Nephron progenitor cell (in vitro differentiated cells): ENCODE results near the gene GABRB2.

Experiments used
- DNase-seq: peaks from one replicate; pipeline ENCODE4 v3.0.0; 2021
- H3K27ac Mint-ChIP-seq: 2 replicates; pipeline ENCODE4 v1.8.0; 2021; ENCODE audit warnings: mild to moderate bottlenecking, moderate library complexity, mixed read lengths
- H3K27me3 Mint-ChIP-seq: 2 replicates; pipeline ENCODE4 v1.8.0; 2021; ENCODE audit warnings: mild to moderate bottlenecking, low read depth, mixed read lengths; ENCODE audit not compliant: poor library complexity
- H3K36me3 Mint-ChIP-seq: 2 replicates; pipeline ENCODE4 v1.8.0; 2021; ENCODE audit warnings: low read depth, mixed read lengths
- H3K4me1 Mint-ChIP-seq: 2 replicates; pipeline ENCODE4 v1.8.0; 2021; ENCODE audit warnings: mixed read lengths
- H3K4me3 Mint-ChIP-seq: 2 replicates; pipeline ENCODE4 v1.8.0; 2021; ENCODE audit warnings: mild to moderate bottlenecking, moderate library complexity, mixed read lengths
- H3K9me3 Mint-ChIP-seq: 2 replicates; pipeline ENCODE4 v1.8.0; 2021; ENCODE audit warnings: mild to moderate bottlenecking, moderate library complexity, mixed read lengths
- TF ChIP-seq, protein P1 (sequence below): fragments of 200-600 bp; sonication (generic); IDR thresholded peaks from 2 replicates; pipeline ENCODE4 v1.5.0; 2021; ENCODE audit warnings: antibody characterized with exemption

The GABRB2 gene

DNA sequence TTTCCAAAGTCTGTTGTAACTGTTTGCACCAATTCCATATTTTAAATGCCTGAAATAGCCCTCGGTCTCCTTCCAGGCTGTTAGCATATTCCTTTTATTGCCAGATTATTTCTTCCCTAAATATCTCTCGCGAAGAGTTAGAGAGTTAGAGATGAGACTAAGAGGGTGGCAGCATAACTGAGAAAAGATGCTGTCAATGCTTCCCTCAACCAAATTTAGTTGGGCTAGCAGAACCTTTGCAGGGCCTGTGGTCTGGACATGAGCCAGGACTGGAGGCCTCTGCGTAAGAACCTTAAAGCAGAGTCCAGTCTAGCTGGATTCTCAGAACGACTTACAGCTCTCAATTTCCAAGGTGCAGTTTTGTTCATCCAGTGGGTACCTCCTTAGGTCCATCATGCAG, 135.9 kb downstream of the GABRB2 start:
- TF ChIP-seq, protein P1, sequence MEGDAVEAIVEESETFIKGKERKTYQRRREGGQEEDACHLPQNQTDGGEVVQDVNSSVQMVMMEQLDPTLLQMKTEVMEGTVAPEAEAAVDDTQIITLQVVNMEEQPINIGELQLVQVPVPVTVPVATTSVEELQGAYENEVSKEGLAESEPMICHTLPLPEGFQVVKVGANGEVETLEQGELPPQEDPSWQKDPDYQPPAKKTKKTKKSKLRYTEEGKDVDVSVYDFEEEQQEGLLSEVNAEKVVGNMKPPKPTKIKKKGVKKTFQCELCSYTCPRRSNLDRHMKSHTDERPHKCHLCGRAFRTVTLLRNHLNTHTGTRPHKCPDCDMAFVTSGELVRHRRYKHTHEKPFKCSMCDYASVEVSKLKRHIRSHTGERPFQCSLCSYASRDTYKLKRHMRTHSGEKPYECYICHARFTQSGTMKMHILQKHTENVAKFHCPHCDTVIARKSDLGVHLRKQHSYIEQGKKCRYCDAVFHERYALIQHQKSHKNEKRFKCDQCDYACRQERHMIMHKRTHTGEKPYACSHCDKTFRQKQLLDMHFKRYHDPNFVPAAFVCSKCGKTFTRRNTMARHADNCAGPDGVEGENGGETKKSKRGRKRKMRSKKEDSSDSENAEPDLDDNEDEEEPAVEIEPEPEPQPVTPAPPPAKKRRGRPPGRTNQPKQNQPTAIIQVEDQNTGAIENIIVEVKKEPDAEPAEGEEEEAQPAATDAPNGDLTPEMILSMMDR: no peak
- Mint-ChIP-seq H3K27me3 (no peaks in the 10 kb centered on the region), H3K4me1 (no peaks in the 10 kb centered on the region), H3K27ac (no peak overlapping the region), H3K4me3 (no peak overlapping the region), H3K9me3 (no peaks in the 10 kb centered on the region), H3K36me3 (no peaks in the 10 kb centered on the region)
- no peak for DNase-seq

DNA sequence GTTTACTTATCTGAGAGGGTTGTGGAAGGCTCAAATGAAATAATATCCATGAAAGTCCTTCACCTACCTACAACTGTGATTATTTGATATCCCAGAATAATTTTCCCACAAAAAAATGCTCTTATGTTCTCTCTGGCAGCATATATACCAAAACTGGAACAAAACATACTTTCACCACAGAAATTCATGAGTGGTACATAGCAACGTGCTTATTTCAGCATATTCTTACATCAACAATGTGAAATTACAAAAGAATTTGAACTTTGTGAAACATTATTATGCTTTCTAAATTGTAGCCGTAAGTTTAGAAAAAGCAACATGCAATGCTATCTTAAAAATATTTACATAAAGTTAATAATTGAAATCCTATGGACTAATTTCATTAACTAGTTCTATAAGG, 137.1 kb downstream of the GABRB2 start:
- no peak overlapping the region for H3K27ac Mint-ChIP-seq
- H3K4me1 Mint-ChIP-seq: no peaks in the 10 kb centered on the region
- no peaks in the 10 kb centered on the region for H3K36me3 Mint-ChIP-seq
- no peaks in the 10 kb centered on the region for H3K27me3 Mint-ChIP-seq
- no peaks in the 10 kb centered on the region for H3K9me3 Mint-ChIP-seq
- no peak overlapping the region for H3K4me3 Mint-ChIP-seq
- TF ChIP-seq, protein P1: no peak
- DNase-seq: no peak

DNA sequence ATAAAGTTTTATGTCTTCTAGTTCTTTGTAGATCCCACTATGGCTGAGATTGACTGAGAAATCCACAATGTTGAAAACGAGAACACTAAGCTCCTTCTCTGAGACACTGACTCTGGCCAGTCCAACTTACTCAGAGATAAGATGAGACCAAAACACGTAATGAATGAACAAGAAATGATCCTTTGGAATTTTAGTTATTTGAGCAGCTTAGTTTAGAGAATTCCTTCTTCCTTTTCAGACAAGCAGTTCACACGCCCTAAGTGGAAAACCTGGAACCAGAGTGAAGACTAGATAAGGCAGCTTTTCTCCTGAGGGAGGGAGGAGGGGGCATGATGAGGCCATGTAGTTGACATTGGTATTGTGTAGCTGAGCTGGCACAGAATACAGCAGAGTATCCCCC, 139.6 kb downstream of the GABRB2 start:
- Mint-ChIP-seq H3K36me3 (no peaks in the 10 kb centered on the region), H3K4me1 (no peaks in the 10 kb centered on the region), H3K4me3 (no peak overlapping the region), H3K27ac (no peak overlapping the region), H3K9me3 (no peaks in the 10 kb centered on the region), H3K27me3 (no peaks in the 10 kb centered on the region)
- no peak for DNase-seq
- TF ChIP-seq, protein P1: no peak

DNA sequence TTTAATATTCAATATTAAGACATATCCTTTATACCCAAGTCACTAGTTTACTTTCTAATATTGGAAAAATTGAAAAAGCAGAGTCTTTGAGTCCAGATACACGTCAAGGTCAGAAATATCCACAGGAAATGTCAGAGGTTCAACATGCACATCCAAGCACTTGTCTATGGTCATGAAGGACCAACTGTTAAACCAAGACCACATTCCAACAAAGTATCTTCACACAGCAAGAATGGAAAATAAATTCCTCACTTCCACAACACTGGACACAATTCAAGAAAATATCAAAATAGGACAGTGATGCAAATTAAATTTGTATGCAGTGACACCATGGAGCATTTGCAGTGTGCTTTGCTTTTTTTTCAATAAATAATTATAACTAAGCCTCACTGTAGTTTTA, 142.5 kb downstream of the GABRB2 start:
- Mint-ChIP-seq H3K27ac (no peak overlapping the region), H3K9me3 (no peaks in the 10 kb centered on the region), H3K4me3 (no peak overlapping the region), H3K4me1 (peaks cover 12% of the 10 kb centered on the region), H3K27me3 (no peaks in the 10 kb centered on the region), H3K36me3 (no peaks in the 10 kb centered on the region)
- TF ChIP-seq, protein P1: no peak
- DNase-seq: no peak

DNA sequence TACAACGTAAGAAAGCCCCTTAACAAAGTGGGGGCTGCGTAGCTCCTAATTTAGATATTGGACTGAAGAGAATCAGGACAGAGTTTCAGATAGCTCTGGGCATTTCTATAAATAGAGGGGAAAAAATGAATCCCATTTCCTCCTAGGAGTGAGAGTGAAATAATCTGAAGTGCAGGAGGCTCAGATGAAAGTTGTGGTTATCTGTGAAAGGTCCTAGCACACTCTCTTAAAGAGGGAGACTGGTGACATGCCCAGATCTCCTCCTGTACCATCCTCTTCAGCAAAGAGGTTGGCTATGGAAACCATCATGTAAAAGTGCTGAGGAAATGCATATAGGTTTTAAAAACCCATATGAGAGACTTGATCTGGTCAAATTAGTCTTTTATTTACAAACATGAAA, 143.4 kb downstream of the GABRB2 start:
- no peak for DNase-seq
- no peak overlapping the region for H3K4me3 Mint-ChIP-seq
- peaks cover 12% of the 10 kb centered on the region for H3K4me1 Mint-ChIP-seq
- TF ChIP-seq, protein P1: no peak
- H3K27ac Mint-ChIP-seq: no peak overlapping the region
- H3K36me3 Mint-ChIP-seq: no peaks in the 10 kb centered on the region
- no peaks in the 10 kb centered on the region for H3K27me3 Mint-ChIP-seq
- H3K9me3 Mint-ChIP-seq: no peaks in the 10 kb centered on the region

DNA sequence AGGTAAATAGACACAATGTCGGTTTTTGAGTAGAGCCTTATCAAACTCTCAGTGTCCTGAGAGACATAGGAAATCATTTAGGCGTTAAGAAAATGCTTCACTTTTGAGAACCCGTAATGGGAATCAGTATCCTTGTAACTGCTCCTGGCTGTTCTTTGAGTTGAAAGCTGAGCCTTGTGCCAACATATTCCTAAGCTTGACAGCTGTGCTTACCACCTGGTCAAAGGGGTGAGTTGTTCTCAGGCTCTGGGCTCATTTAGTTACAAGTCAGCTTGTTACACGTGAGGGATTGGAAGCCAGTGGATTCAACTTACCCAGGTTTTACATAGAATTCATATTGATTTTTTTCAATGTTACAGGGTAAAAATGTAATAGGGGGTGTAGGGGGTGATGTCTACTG, 145.9 kb downstream of the GABRB2 start:
- Mint-ChIP-seq H3K36me3 (no peaks in the 10 kb centered on the region), H3K27ac (no peak overlapping the region), H3K4me3 (no peak overlapping the region), H3K27me3 (no peaks in the 10 kb centered on the region), H3K4me1 (peaks cover 12% of the 10 kb centered on the region), H3K9me3 (no peaks in the 10 kb centered on the region)
- no peak for DNase-seq
- TF ChIP-seq, protein P1: no peak
